BLaER1 treated with 17β-estradiol and CSF1 and Interleukin-3, amounts not matched to agents 10 nM and 100 nM (cell line): ENCODE results near the gene DSTN.

Experiments used
- H3K27ac ChIP-seq, 11 experiments: shearing (Covaris generic); formaldehyde crosslinking; 2 replicates each; pipeline ENCODE4 v1.8.1; 2022
- H3K27me3 ChIP-seq, 11 experiments: shearing (Covaris generic); formaldehyde crosslinking; 2 replicates each; pipeline ENCODE4 v1.8.1; 2022
- H3K36me3 ChIP-seq, 11 experiments: shearing (Covaris generic); formaldehyde crosslinking; 2 replicates each; pipeline ENCODE4 v1.8.1; 2022
- H3K4me1 ChIP-seq, 10 experiments: shearing (Covaris generic); formaldehyde crosslinking; 2 replicates each; pipeline ENCODE4 v1.8.1; 2022
- H3K4me2 ChIP-seq, 11 experiments: shearing (Covaris generic); formaldehyde crosslinking; 2 replicates each; pipeline ENCODE4 v1.8.1; 2022
- H3K4me3 ChIP-seq, 10 experiments: shearing (Covaris generic); formaldehyde crosslinking; 2 replicates each; pipeline ENCODE4 v1.8.1; 2022
- H3K9ac ChIP-seq, 11 experiments: shearing (Covaris generic); formaldehyde crosslinking; 2 replicates each; pipeline ENCODE4 v1.8.1; 2022
- H3K9me3 ChIP-seq, 11 experiments: shearing (Covaris generic); formaldehyde crosslinking; replicated peaks in 1 of 11; 2 replicates each; pipeline ENCODE4 v1.8.1; 2022
- H4K20me1 ChIP-seq, 11 experiments: shearing (Covaris generic); formaldehyde crosslinking; 2 replicates each; pipeline ENCODE4 v1.8.1; 2022
- Cebpa-rat ChIP-seq, 11 experiments: shearing (Covaris generic); IDR thresholded peaks; 2 replicates each; pipeline ENCODE4 v1.8.1; 2022

Gene DSTN

GRCh38 chr20:17608701-17609497 is 39.0 kb downstream of the DSTN start:
- peaks cover 35 to 52% (median 51%) of the 10 kb centered on the region in 10 experiments for H3K4me1 ChIP-seq
- no peak for TF ChIP-seq Cebpa-rat (IDR thresholded peaks at IDR 0.05)

GRCh38 chr20:17609811-17610377 is 40.0 kb downstream of the DSTN start:
- Histone ChIP-seq H3K9me3 (no peaks in the 10 kb centered on the region), H3K9ac (peak overlapping the region in 2 of 11 experiments; percentile 80; a peak in 3 of 22 replicates), H3K4me3 (no peak overlapping the region), H4K20me1 (peaks cover 0 to 50% (median 10%) of the 10 kb centered on the region in 11 experiments; a peak in 9 of 22 replicates), H3K27me3 (no peaks in the 10 kb centered on the region), H3K36me3 (peaks cover 0 to 31% (median 15%) of the 10 kb centered on the region in 11 experiments; a peak in 12 of 22 replicates), H3K27ac (peak overlapping the region in 4 of 11 experiments; percentile 12 to 88 (median 84); a peak in 6 of 22 replicates), H3K4me2 (peak overlapping the region; percentile 20 to 100 (median 96); a peak in 18 of 22 replicates), H3K4me1 (peaks cover 45 to 62% (median 61%) of the 10 kb centered on the region in 10 experiments)
- TF ChIP-seq Cebpa-rat (IDR thresholded peaks at IDR 0.05) = no peak

More at GRCh38 chr20:17608701-17609497, 39.0 kb downstream of the DSTN start:
- H4K20me1 ChIP-seq = peaks cover 0 to 40% (median 2%) of the 10 kb centered on the region in 11 experiments; a peak in 7 of 22 replicates
- H3K9me3 ChIP-seq = no peaks in the 10 kb centered on the region
- no peak overlapping the region for H3K4me3 ChIP-seq
- no peak overlapping the region for H3K9ac ChIP-seq
- H3K4me2 ChIP-seq = peak overlapping the region in 7 of 11 experiments; percentile 94 to 100 (median 97); a peak in 9 of 22 replicates
- no peaks in the 10 kb centered on the region for H3K27me3 ChIP-seq
- peaks cover 0 to 40% (median 21%) of the 10 kb centered on the region in 11 experiments; a peak in 14 of 22 replicates for H3K36me3 ChIP-seq
- H3K27ac ChIP-seq = no peak overlapping the region

- H3K4me3 ChIP-seq = peak overlapping the region in 2 of 10 experiments; percentile 31 to 51; a peak in 4 of 20 replicates
- TF ChIP-seq Cebpa-rat (IDR thresholded peaks at IDR 0.05) = no peak
- peak overlapping the region in 7 of 11 experiments; percentile 12 to 88 (median 84); a peak in 13 of 22 replicates for H3K27ac ChIP-seq
- H3K27me3 ChIP-seq = no peaks in the 10 kb centered on the region
- no peaks in the 10 kb centered on the region for H3K9me3 ChIP-seq
- H3K9ac ChIP-seq = peak overlapping the region in 9 of 11 experiments; percentile 1 to 80 (median 75); a peak in 10 of 22 replicates
- H3K4me1 ChIP-seq = peaks cover 54 to 71% (median 69%) of the 10 kb centered on the region in 10 experiments
- peaks cover 3 to 59% (median 14%) of the 10 kb centered on the region in 11 experiments; a peak in 14 of 22 replicates for H4K20me1 ChIP-seq
- H3K4me2 ChIP-seq = peak overlapping the region; percentile 85 to 100 (median 96)
- H3K36me3 ChIP-seq = peaks cover 0 to 22% (median 11%) of the 10 kb centered on the region in 11 experiments; a peak in 10 of 22 replicates
These were observed 40.9 kb downstream of the DSTN start for GRCh38 chr20:17610566-17611289.

- Histone ChIP-seq H3K9me3 (no peaks in the 10 kb centered on the region), H3K4me2 (peak overlapping the region; percentile 85 to 100 (median 96)), H3K27ac (peak overlapping the region in 7 of 11 experiments; percentile 12 to 88 (median 84); a peak in 12 of 22 replicates), H3K4me3 (peak overlapping the region in 2 of 10 experiments; percentile 31 to 51; a peak in 3 of 20 replicates), H3K4me1 (peaks cover 58 to 75% (median 74%) of the 10 kb centered on the region in 10 experiments), H4K20me1 (peaks cover 5 to 64% (median 19%) of the 10 kb centered on the region in 11 experiments; a peak in 14 of 22 replicates), H3K36me3 (peaks cover 0 to 18% (median 11%) of the 10 kb centered on the region in 11 experiments; a peak in 10 of 22 replicates), H3K9ac (peak overlapping the region in 9 of 11 experiments; percentile 1 to 80 (median 75); a peak in 10 of 22 replicates), H3K27me3 (no peaks in the 10 kb centered on the region)
- no peak for TF ChIP-seq Cebpa-rat (IDR thresholded peaks at IDR 0.05)
These were observed 41.3 kb downstream of the DSTN start for GRCh38 chr20:17611290-17611539.

- H3K9ac ChIP-seq = peak overlapping the region in 8 of 11 experiments; percentile 19 to 80 (median 76); a peak in 13 of 22 replicates
- no peaks in the 10 kb centered on the region for H3K9me3 ChIP-seq
- H3K36me3 ChIP-seq = peaks cover 0 to 22% (median 11%) of the 10 kb centered on the region in 11 experiments; a peak in 10 of 22 replicates
- peaks cover 8 to 69% (median 24%) of the 10 kb centered on the region in 11 experiments; a peak in 15 of 22 replicates for H4K20me1 ChIP-seq
- peak overlapping the region in 8 of 11 experiments; percentile 25 to 88 (median 84); a peak in 16 of 22 replicates for H3K27ac ChIP-seq
- TF ChIP-seq Cebpa-rat (IDR thresholded peaks at IDR 0.05) = no peak
- H3K27me3 ChIP-seq = no peaks in the 10 kb centered on the region
- peaks cover 63 to 80% (median 79%) of the 10 kb centered on the region in 10 experiments for H3K4me1 ChIP-seq
- peak overlapping the region; percentile 85 to 100 (median 96) for H3K4me2 ChIP-seq
- H3K4me3 ChIP-seq = peak overlapping the region in 2 of 10 experiments; percentile 31 to 51; a peak in 3 of 20 replicates
These were observed 41.8 kb downstream of the DSTN start for GRCh38 chr20:17611540-17612286.

GRCh38 chr20:17612287-17612991 is 42.6 kb downstream of the DSTN start:
- Histone ChIP-seq H4K20me1 (peaks cover 9 to 76% (median 30%) of the 10 kb centered on the region in 11 experiments; a peak in 16 of 22 replicates), H3K4me3 (peak overlapping the region in 2 of 10 experiments; percentile 26 to 60; a peak in 4 of 20 replicates), H3K9ac (peak overlapping the region in 8 of 11 experiments; percentile 6 to 80 (median 76); a peak in 13 of 22 replicates), H3K27me3 (peaks cover 0 to 2% (median 0%) of the 10 kb centered on the region in 11 experiments; a peak in 1 of 22 replicates), H3K4me2 (peak overlapping the region; percentile 85 to 100 (median 96)), H3K4me1 (peaks cover 71 to 88% (median 86%) of the 10 kb centered on the region in 10 experiments), H3K36me3 (peaks cover 0 to 20% (median 10%) of the 10 kb centered on the region in 11 experiments; a peak in 10 of 22 replicates), H3K27ac (peak overlapping the region in 8 of 11 experiments; percentile 25 to 88 (median 84); a peak in 16 of 22 replicates), H3K9me3 (no peaks in the 10 kb centered on the region)
- TF ChIP-seq Cebpa-rat (IDR thresholded peaks at IDR 0.05) = no peak

- TF ChIP-seq Cebpa-rat (IDR thresholded peaks at IDR 0.05) = no peak
These were observed 43.1 kb downstream of the DSTN start for GRCh38 chr20:17612992-17613327.

More at GRCh38 chr20:17612992-17613327, 43.1 kb downstream of the DSTN start:
- peak overlapping the region in 4 of 10 experiments; percentile 2 to 60 (median 22); a peak in 5 of 20 replicates for H3K4me3 ChIP-seq
- peaks cover 76 to 93% (median 91%) of the 10 kb centered on the region in 10 experiments for H3K4me1 ChIP-seq
- H3K9me3 ChIP-seq = no peaks in the 10 kb centered on the region
- H3K9ac ChIP-seq = peak overlapping the region in 6 of 11 experiments; percentile 31 to 80 (median 78); a peak in 13 of 22 replicates
- H3K36me3 ChIP-seq = peaks cover 0 to 18% (median 7%) of the 10 kb centered on the region in 11 experiments; a peak in 18 of 22 replicates
- peaks cover 10 to 81% (median 32%) of the 10 kb centered on the region in 11 experiments; a peak in 16 of 22 replicates for H4K20me1 ChIP-seq
- H3K27me3 ChIP-seq = peaks cover 0 to 2% (median 0%) of the 10 kb centered on the region in 11 experiments; a peak in 1 of 22 replicates
- peak overlapping the region; percentile 85 to 100 (median 96) for H3K4me2 ChIP-seq
- peak overlapping the region in 7 of 11 experiments; percentile 79 to 88 (median 84); a peak in 13 of 22 replicates for H3K27ac ChIP-seq
